ENCODE measurements around the gene ANXA8.

The ANXA8 gene

DNA sequence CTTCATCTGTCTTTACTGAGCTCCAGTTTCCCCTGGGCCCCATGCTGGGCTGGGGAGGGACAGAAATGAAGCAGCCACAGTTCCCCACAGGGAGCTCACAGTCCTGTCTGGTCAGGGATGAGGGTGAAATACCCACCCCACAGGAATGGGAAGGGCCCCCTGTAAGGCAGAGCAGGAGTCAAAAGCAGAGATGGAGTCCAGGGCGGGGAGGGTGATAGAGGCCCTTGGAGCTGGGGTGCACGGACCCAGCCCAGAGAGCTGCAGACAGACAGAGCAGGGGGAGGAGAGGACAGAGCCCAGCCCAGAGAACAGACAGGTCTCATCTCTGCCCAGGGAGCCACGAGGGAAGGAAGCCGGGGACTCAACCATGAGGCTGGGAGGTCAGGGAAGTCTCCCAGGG is 64.9 kb downstream of the ANXA8 start:
- DNase-seq (ENCODE audit: low read depth, low spot score) = no peak
- no peak overlapping the region for H3K4me3 ChIP-seq (ENCODE audit: low read length)

DNA sequence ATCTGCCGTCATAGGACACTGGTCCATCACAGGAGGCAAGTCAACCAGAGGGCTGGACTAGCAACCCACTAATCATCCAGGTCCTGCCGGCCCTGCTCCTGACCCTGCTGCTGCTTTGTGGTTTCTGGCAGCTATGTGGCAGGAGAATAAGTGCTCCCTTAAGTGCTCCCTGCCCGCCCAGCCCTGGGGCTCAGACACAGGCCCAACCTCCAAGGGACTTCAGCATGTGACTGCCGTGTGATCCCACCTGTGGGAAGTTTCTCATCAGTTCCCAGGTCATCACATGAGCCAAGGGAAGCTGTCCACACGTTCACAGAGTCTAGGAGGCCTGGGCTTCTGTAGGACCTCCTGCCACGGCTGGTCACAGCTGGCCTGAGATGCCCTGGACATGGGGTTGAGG is 65.6 kb downstream of the ANXA8 start:
- no peak for DNase-seq (ENCODE audit: low read depth, low spot score)
- H3K4me3 ChIP-seq (ENCODE audit: low read length) = no peak overlapping the region

Measured in Jurkat, Clone E6-1 (cell line).